GM12874 (cell line): Measurements from ENCODE around the gene ARHGAP42.

Experiments
- CTCF ChIP-seq: IDR thresholded peaks from 2 replicates; pipeline ENCODE4 v1.5.1; 2011; ENCODE audit warnings: low read depth, mild to moderate bottlenecking, control low read depth, low read length, moderate library complexity; ENCODE audit not compliant: insufficient read depth

ARHGAP42 gene

DNA sequence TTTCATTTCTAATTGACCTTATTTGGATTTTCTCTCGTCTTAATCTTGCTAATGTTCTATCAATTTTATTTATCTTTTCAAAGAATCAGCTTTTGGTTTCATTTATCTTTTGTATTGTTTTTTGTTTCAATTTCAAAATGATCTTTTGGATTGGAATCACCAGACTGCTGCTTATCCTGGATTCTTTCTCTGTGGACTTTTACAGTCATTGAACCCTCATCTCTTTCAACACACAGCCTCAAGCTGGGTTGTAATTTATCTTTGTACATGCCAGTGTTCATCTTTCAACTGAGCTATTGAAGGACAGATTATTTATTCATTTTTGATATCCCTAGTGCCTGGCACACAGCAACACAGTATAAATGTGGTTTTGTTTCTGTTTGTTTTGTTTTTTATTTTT lies 195.9 kb downstream of the ARHGAP42 start:
- no peak for TF ChIP-seq CTCF

DNA sequence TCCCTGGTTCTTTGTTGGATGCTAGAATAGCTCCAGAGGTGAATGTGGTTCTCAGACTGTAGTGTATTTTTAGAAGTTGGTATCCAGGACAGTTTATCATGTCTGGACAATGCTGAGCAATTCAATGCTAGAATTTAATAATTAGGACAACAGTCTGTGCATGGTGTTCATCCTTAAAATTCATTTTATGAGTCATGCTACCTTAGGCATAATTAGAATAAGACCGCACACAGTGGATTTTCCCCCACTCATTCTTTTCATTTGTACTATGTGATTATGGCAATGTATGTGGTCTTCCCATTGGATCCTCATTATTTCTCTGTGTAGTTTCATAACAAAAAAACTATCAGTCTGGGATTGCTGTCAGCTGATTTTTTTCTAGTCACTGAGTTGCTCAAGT lies 196.7 kb downstream of the ARHGAP42 start:
- no peak for TF ChIP-seq CTCF

- TF ChIP-seq CTCF, result no peak
Measured at GRCh38 chr11:100887659-100888058, 200.6 kb downstream of the ARHGAP42 start.

- no peak for TF ChIP-seq CTCF
Measured at GRCh38 chr11:100888836-100889235, 201.7 kb downstream of the ARHGAP42 start.

- no peak for TF ChIP-seq CTCF
Measured at GRCh38 chr11:100889758-100890157, 202.7 kb downstream of the ARHGAP42 start.

- no peak for TF ChIP-seq CTCF
Measured at GRCh38 chr11:100890789-100891188, 203.7 kb downstream of the ARHGAP42 start.

- no peak for TF ChIP-seq CTCF
Measured at GRCh38 chr11:100892886-100893285, 205.8 kb downstream of the ARHGAP42 start.

GRCh38 chr11:100895449-100895848 lies 208.4 kb downstream of the ARHGAP42 start:
- TF ChIP-seq CTCF, result no peak
